ENCODE measurements around the gene PLPPR2. TPM values are rescaled to one million over a fixed set of nuclear protein-coding genes. Genes with fewer than 3 reads are reported as not detected.

PLPPR2 gene
- total and polyA plus RNA-seq, 7 donors = 4.3 to 33.6 (median 20.8) TPM

- no peak for DNase-seq
- intact Hi-C loops (cut with DNase I) = no loop called here
- Histone ChIP-seq H3K27me3 (ENCODE audit: insufficient read depth in 3 of 3, low read length in 2 of 3) (peaks cover 0 to 11% (median 2%) of the 10 kb centered on the region in 3 donors), H3K4me3 (no peak overlapping the region), H3K36me3 (ENCODE audit: insufficient read depth in 1 of 2, low read depth in 1 of 2) (peaks cover 0 to 14% of the 10 kb centered on the region in 2 donors), H3K27ac (no peak overlapping the region), H3K9me3 (no peaks in the 10 kb centered on the region), H3K4me1 (no peaks in the 10 kb centered on the region)
- no peak for ATAC-seq
- TF ChIP-seq CTCF (IDR thresholded peaks at IDR 0.05) = no peak
- WGBS, 3 donors = 58 to 66% (median 61%) methylated on average over 7 of the region's 7 CpGs
These were observed 32.8 kb upstream of the PLPPR2 start for GRCh38 chr19:11322269-11323024.

- Histone ChIP-seq H3K9me3 (no peaks in the 10 kb centered on the region), H3K4me1 (no peaks in the 10 kb centered on the region), H3K36me3 (ENCODE audit: insufficient read depth in 1 of 2, low read depth in 1 of 2) (peaks cover 0 to 25% of the 10 kb centered on the region in 2 donors), H3K4me3 (no peak overlapping the region), H3K27me3 (ENCODE audit: insufficient read depth in 3 of 3, low read length in 2 of 3) (peaks cover 0 to 3% (median 2%) of the 10 kb centered on the region in 3 donors), H3K27ac (peak overlapping the region; percentile 65)
- WGBS, 3 donors = 63 to 67% (median 64%) methylated on average over 5 of the region's 5 CpGs
- ATAC-seq (peak in 1 of 4 donors; percentile 20), DNase-seq (no peak)
- TF ChIP-seq CTCF (IDR thresholded peaks at IDR 0.05) = no peak
- intact Hi-C loops (cut with DNase I) = no loop called here
These were observed 31.6 kb upstream of the PLPPR2 start for GRCh38 chr19:11323601-11324078.

GRCh38 chr19:11324079-11324661, 31.1 kb upstream of the PLPPR2 start:
- DNase-seq (peak; percentile 79 to 85), ATAC-seq (peak; percentile 65 to 82 (median 80))
- intact Hi-C loops (cut with DNase I) = no loop called here
- Histone ChIP-seq H3K9me3 (no peaks in the 10 kb centered on the region), H3K4me1 (no peaks in the 10 kb centered on the region), H3K27ac (peak overlapping the region; percentile 65), H3K36me3 (ENCODE audit: insufficient read depth in 1 of 2, low read depth in 1 of 2) (peaks cover 0 to 25% of the 10 kb centered on the region in 2 donors), H3K4me3 (no peak overlapping the region), H3K27me3 (ENCODE audit: insufficient read depth in 3 of 3, low read length in 2 of 3) (peaks cover 0 to 2% (median 0%) of the 10 kb centered on the region in 3 donors)
- WGBS, 3 donors = 19 to 28% (median 20%) methylated on average over 10 of the region's 10 CpGs
- TF ChIP-seq CTCF (IDR thresholded peaks at IDR 0.05) = no peak

- no peak for TF ChIP-seq CTCF (IDR thresholded peaks at IDR 0.05)
- peak overlapping the region; percentile 39 for H3K27ac ChIP-seq
- ATAC-seq (peak in 1 of 4 donors; percentile 4), DNase-seq (no peak)
- no peak overlapping the region for H3K4me3 ChIP-seq
- peaks cover 0 to 2% (median 0%) of the 10 kb centered on the region in 3 donors for H3K27me3 ChIP-seq (ENCODE audit: insufficient read depth in 3 of 3, low read length in 2 of 3)
- 62 to 66% (median 62%) methylated on average over 16 to 17 of the region's 17 CpGs for WGBS, 3 donors
- intact Hi-C loops (cut with DNase I) = no loop called here
- H3K36me3 ChIP-seq (ENCODE audit: insufficient read depth in 1 of 2, low read depth in 1 of 2) = peaks cover 0 to 30% of the 10 kb centered on the region in 2 donors
- H3K9me3 ChIP-seq = no peaks in the 10 kb centered on the region
- no peaks in the 10 kb centered on the region for H3K4me1 ChIP-seq
These were observed 30.4 kb upstream of the PLPPR2 start for GRCh38 chr19:11324748-11325389.

Data from psoas muscle (tissue), 8 donors.